GM18526 (cell line): ENCODE results near the gene IRX6.
A peak's percentile ranks its signal among the peaks of the same experiment; 100 is the strongest.

ENCODE experiments used
- POLR2A ChIP-seq: IDR thresholded peaks from 3 replicates; pipeline ENCODE4 v1.6.1; 2011; ENCODE audit not compliant: insufficient read length; ENCODE audit errors: extremely low read depth

The IRX6 gene

GRCh38 chr16:55330781-55331647 is 7.0 kb downstream of the IRX6 start:
- TF ChIP-seq POLR2A = peak; percentile 34

GRCh38 chr16:55331648-55332185 is 7.7 kb downstream of the IRX6 start:
- TF ChIP-seq POLR2A = no peak

- TF ChIP-seq POLR2A = no peak
These were observed 9.7 kb downstream of the IRX6 start for GRCh38 chr16:55333684-55334083.

GRCh38 chr16:55338646-55339045 is 14.6 kb downstream of the IRX6 start:
- no peak for TF ChIP-seq POLR2A

GRCh38 chr16:55340445-55340844 is 16.4 kb downstream of the IRX6 start:
- TF ChIP-seq POLR2A = no peak

- no peak for TF ChIP-seq POLR2A
These were observed 17.7 kb downstream of the IRX6 start for GRCh38 chr16:55341681-55342080.

GRCh38 chr16:55346475-55346874 is 22.5 kb downstream of the IRX6 start:
- TF ChIP-seq POLR2A = no peak

- no peak for TF ChIP-seq POLR2A
These were observed 25.9 kb downstream of the IRX6 start for GRCh38 chr16:55349867-55350266.

- no peak for TF ChIP-seq POLR2A
These were observed 27.0 kb downstream of the IRX6 start for GRCh38 chr16:55350984-55351383.

GRCh38 chr16:55351936-55352335 is 27.9 kb downstream of the IRX6 start:
- TF ChIP-seq POLR2A = no peak

GRCh38 chr16:55357241-55357640 is 33.2 kb downstream of the IRX6 start:
- TF ChIP-seq POLR2A = no peak

- no peak for TF ChIP-seq POLR2A
These were observed 35.9 kb downstream of the IRX6 start for GRCh38 chr16:55359946-55360345.

- no peak for TF ChIP-seq POLR2A
These were observed 40.8 kb downstream of the IRX6 start for GRCh38 chr16:55364811-55365210.

GRCh38 chr16:55367301-55367811 is 43.4 kb downstream of the IRX6 start:
- TF ChIP-seq POLR2A = no peak

GRCh38 chr16:55367866-55368603 is 44.0 kb downstream of the IRX6 start:
- TF ChIP-seq POLR2A = no peak

- TF ChIP-seq POLR2A = no peak
These were observed 45.1 kb downstream of the IRX6 start for GRCh38 chr16:55369151-55369550.
